GM18517 (cell line): ENCODE measurements around the gene RELB.

Experiments used
- ATAC-seq: cut with Tn5 transposase; IDR thresholded peaks from one replicate; pipeline ENCODE4 v1.9.1; 2021; ENCODE audit warnings: mild to moderate bottlenecking, moderate library complexity; ENCODE audit not compliant: unreplicated experiment

RELB gene

DNA sequence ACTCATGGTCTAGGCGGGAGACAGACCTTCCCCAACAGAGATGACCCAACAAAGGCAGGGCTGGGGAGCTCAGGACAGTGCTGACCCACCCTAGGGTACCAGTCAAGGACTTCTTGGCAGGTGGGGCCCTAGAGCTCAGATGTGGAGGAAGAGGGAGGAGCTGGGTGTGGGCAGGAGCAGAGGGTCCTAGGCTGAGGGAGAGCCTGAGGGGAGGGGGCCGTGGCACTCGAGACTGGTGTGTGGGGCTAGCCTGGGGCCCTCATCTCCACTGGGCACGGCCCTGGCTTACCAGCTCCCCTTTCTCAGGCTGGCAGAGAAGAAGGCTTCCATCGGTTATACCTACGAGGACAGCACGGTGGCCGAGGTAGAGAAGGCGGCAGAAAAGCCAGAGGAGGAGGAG, 56.2 kb downstream of the RELB start:
- no peak for ATAC-seq

- ATAC-seq = no peak
Measured at GRCh38 chr19:45058622-45059159, 57.4 kb downstream of the RELB start.

DNA sequence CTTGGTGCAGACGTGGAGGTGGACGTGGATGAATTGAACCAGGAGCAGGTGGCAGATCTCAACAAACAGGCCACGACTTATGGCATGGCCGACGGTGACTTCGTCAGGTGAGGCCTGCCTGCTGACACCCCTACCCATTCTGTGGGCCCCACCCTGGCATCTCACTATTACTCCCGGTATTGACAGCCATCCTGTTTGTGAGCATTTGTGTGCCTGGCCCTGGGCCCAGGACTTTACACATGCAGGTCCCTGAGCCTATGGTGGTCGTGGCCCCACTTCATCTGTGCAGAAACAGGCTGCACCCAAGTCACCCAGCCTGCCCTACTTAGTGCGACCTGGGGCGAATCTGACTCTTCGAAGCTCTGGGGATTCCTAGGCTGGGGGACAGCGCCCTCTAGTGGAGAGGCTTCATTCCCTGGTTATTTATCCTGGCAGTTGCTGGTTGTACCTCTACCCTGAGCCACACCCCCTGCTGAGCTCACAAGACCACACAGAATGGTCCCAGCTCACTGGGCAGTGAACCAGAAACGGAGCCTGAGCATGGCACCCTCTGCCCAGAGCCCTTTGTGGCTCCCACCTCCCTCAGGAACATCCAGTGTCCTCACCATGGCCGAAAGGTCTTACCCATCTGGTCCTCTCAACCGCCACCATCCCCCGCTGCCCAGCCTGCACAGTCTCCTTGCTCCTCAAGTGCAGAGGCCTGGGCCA, 58.1 kb downstream of the RELB start:
- ATAC-seq = no peak

GRCh38 chr19:45061965-45062364, 60.7 kb downstream of the RELB start:
- no peak for ATAC-seq

DNA sequence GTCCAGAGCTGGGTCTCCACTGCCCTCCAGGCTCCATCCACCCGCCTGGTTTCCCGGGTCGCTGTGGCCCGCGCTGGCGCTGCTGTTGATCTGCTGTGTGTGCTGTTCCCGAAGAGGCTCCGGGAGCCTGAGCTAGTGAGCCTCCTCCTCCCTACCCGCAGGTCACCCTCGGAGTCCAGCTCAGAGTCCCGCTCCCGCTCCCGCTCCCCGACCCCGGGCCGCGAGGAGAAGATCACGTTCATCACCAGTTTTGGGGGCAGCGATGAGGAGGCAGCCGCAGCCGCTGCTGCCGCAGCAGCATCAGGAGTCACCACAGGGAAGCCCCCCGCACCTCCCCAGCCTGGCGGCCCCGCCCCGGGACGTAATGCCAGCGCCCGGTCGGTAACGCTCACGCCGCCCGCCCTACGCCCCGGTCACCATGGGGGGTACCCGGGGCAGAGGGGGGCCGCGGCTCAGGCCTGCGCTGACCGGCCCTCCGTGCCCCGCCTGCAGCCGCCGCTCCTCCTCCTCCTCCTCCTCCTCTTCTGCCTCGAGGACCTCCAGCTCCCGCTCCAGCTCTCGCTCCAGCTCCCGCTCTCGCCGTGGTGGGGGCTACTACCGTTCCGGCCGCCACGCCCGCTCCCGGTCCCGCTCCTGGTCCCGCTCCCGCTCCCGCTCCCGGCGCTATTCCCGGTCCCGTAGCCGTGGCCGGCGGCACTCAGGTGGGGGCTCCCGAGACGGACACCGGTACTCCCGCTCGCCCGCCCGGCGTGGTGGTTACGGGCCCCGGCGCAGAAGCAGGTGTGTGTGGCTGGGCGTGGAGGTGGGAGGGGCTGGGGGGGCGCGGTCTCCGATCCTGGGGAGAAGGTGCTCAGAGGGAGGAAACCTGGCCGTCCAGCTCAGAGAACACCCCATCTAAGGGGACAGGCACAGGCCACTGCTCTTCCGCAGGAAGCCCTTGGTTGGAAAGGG, 62.9 kb downstream of the RELB start:
- ATAC-seq = no peak

DNA sequence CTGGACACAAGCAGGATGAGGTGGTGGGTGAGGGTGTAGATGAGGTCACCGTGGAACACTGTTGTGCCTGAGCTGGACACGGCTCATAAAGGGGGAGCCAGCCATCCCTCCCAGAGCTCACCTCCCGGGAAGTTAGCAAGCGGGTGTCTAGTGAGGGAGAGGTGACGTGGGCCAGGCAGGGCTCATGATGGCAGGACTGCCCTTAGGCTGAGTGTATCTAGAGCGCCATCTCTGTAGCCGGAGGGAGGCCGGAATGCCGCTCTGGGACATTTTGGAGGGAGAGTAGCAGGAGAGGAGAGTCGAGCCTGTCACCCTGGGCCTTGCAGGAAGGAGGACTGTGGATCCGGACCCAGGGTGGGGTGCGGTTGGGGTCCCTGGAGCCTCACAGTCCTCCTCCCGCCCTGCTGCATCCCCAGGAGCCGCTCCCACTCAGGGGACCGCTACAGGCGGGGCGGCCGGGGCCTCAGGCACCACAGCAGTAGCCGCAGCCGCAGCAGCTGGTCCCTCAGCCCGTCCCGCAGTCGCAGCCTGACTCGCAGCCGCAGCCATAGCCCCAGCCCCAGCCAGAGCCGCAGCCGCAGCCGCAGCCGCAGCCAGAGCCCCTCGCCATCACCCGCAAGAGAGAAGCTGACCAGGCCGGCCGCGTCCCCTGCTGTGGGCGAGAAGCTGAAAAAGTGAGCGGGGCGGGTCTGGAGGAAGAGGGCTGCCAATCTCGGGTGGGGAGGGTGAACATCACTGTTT, 65.8 kb downstream of the RELB start:
- no peak for ATAC-seq

- ATAC-seq = no peak
Measured at GRCh38 chr19:45068041-45068440, 66.8 kb downstream of the RELB start.

DNA sequence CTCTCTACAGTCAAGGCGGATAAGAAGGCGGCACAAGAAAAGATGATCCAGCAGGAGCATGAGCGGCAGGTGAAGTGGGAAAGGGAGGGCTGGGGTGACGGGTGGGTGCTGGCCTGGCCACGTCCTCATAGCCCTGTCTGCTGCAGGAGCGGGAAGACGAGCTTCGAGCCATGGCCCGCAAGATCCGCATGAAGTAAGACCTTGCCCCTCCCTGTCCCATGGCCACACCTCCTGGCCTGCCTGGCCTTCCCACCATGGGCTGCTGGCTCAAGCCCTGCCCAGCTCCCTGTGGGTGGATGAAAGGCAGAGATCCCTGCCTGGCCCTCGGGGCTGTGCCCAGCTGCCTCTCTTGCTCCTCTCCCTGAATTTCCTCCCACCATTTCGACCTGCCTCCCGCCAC, 67.8 kb downstream of the RELB start:
- ATAC-seq = no peak

- ATAC-seq = no peak
Measured at GRCh38 chr19:45070214-45070613, 69.0 kb downstream of the RELB start.

DNA sequence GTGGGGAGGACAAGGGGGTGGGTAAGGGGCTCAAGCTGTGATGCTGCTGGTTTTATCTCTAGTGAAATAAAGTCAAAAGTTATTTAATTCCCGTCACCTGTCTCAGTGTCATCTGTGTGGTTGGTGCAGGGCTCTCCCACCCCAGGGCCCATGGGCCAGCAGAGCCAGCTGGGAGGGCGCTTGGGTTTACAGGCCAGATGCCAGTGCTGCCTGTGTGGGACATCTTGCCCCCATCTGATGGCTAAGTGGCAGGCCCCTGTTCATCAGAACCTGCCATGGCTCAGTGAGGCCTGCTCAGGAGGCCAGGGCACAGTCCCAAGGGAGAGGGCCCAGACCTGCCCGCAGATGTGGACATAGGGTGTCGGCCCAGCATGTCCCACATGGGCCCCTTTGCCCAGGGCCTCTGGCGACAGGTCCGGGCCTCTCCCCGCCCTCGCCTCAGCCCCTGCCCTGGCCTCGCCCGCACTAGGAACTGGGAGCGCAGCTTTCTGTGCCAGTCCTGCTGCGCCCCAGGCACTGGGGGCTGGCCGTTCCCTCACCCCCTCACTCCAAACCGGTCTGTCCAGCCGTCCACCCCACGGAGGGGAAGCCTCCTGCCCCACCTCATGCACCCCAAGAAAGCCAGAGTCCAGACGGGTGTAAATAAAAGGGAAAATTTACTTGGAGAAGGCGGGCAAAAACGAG, 69.7 kb downstream of the RELB start:
- ATAC-seq = no peak

DNA sequence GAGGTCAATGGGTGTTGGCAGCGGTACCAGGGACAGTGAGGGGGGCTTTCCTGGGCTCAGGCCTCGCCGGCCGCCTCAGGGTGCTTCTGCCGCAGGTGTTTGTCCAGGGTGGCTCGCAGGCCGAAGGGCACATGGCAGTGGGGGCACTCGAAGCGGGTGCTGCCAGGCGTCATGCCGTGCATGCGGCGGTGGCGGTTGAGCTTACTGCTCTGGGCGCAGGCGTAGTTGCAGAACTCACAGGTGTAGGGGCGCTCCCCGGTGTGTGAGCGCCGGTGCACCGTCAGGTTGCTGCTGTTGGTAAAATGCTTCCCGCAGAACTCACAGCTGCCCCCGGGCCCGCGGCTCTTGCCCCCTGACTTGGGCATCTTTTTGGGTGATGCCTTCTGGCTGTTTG, 70.3 kb downstream of the RELB start:
- no peak for ATAC-seq

DNA sequence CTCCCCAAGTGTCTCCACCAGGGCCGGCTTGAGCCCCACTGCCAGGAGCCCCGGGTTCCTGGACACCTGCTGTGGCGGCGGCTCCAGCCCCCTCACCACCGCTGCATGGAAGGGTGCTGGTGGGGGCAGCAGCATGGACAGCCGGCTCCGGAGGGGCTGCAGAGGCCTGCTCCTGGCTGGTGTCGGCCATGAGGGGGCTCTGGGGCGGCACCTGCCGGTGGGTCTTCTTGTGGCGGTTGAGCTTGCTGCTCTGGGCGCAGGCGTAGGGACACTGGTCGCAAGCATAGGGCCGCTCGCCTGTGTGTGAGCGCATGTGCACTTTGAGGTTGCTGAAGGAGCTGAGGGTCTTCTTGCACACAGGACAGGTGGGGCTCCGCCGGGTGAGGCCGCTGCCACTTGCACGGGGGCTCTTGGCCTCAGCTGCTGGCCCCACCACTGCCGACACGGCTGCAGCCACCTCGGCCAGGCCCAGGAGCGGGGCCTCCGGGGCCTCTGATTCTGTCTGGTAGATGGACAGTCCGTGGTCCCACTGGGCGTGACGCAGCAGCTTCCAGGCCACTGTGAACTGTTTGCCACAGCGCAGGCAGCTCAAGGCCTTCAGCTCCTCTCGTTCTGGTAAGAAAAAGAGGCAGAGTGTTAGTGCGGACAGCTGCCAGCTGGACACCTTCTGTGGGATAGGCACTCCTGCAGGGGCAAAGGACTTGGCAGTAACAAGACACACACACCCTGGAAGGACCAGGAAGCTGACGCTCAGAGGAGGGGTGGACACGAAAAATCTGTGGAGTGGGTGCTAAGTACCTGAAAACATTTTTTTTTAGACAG, 70.9 kb downstream of the RELB start:
- ATAC-seq = no peak

- no peak for ATAC-seq
Measured at GRCh38 chr19:45074744-45075300, 73.6 kb downstream of the RELB start.

GRCh38 chr19:45075301-45076028, 74.2 kb downstream of the RELB start:
- ATAC-seq = peak; percentile 48

DNA sequence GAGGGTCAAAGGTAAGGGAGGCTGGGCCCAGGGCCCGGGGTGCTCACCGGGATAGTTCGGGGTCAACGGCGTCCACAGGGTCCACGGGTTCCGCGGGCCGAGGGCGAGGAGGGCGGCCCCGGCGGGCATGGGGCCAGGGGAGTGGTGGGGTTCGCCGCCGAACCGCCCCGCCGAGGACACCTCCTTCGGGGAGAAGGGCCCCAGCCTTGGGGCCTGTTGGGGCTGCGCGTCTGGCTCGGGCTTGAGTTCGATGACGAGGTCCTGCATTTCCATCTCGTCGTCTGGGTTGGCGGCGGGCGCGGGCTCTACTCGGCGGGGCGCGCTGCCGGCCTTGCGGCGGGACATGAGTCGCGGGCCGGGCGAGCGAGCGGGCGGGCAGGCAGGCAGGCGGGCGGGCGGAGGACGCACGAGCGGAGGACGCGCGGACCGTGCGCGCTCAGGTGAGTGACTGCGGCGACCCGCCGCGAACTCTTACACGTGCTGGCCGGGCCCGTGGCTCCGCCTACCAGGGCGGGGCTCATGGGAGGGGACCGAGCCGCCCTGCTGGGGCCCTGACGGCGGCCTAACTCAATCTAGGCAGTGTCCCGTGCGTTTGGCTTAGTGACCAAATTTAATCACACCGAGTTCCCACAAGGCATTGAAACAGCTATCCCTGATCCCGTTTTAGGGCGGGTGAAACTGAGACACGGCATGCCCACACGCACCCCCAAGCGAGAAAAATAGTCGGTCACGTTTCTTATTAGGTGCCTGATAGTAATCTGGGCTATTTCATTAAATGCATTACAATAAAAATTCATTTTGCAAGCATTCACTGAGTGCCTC, 75.0 kb downstream of the RELB start, which contains the start of gene ZNF296:
Gene ZNF296, minus strand, starts transcription at position 450 of the 822 bp plus-strand sequence. Its CDS starts 105 bp downstream, at position 345.
- ATAC-seq = no peak

DNA sequence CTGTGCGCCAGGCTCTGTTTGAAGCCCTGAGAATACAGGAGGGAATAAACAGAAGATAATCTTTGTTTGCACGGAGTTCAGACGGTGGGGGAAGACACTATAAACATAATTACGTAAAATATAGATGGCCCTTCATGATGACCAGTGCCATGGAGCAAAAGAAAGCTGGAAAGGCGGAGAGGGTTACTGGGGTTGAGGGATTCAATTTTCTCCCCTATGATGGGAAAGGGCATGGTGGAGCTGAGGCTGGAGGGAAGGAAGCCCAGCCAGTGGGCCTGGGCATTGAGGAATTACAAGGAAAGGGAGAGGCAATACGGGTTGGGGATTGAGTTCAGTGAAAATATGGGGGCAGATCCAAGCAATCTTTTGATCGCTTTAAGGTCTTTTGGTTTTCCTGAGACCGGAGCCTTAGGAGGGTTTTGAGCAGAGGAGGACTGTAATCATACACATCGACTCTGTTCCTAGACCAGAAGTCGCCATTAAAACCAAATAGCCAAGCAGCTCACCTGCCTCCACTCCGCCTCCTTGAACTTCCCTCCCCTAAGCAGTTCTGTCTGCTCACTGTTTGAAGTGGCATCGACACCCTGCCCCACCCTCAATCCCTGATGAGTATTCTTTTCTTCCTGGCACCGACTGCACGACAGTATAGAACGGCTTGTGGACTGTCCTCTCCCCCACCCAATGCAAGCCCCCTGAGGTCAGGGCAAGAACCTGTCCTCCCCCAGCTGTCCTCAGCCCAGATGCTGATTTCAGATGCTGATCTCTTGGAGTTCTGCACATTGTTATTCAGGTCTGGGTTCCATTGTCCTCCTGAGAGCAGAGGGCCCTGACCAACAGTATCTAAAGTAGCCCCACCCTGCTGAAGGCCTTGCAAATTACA, 75.8 kb downstream of the RELB start:
- no peak for ATAC-seq
